ENCODE results near the gene ZDHHC13.

Gene ZDHHC13

DNA sequence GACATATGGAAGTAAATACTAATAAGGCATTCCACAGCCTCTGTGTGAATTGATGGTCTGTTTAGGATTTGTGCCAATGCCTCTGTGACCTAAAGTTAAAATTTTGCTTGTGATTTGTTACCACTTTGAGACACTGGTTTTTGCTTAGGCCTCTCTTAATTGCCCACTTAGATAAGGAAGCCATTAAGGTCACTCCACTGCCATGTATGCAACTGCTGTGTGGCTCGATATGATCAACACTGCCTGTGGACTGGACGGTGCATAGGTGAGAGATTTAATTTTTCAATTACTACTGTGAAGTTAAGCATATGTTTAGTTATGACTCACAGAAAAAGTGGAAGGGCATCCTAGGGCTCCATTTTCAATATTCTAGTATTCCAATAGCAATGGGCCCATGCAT, 47.9 kb downstream of the ZDHHC13 start:
- DNase-seq (ENCODE audit: low read depth in 2 of 3, low spot score in 1 of 3) = no peak

DNA sequence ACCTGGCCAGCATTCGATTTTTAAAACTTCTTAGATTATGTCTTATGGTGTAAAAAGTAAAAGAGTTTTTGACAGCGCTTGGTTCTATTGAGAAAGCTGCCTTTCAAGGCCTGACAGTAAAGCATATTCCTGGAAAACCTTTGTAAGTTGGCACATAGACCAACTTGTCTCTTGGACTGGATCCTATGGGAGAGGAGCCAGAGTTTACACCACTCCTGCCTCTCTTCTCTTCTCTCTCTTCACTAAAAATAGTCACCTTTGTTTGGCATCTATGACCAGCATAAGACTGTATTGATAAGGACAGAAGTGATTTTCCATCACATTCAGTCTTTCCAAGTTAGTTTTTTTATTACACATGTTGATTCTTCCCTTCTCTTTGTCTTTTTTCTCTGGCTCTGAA, 51.1 kb downstream of the ZDHHC13 start:
- DNase-seq (ENCODE audit: low read depth in 2 of 3, low spot score in 1 of 3) = no peak

DNA sequence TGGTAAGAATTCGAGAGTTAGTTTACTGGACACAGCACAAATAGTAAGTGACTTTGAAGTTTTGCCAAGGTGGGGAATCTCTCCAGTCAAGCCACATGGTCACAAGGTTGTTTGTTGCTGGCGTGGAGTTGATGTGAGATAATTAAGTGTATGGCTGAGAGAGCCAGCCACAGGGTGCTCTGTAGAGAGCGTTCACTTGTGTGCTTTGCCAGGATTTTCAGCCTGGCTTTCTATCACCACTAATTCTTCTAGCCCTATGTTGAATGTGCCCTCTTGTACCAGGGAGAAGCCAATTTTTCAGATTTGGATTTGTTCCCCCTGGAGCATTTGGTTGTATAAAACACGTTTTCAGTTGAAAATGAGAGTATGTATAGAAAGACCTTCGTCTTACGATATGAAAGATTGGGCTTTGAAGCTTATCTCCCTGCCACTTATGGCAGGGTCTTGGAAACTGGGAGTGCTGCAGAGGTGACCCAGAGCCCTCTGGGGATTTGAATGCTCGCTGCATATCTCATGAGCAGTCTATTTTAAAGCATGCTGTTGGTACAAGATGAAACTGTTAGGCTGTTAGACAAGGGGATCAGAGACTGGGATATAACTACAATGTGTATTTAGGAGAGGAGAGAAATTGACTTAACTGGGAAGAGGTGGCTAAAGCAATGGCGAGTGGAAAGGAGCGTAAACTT, 56.2 kb downstream of the ZDHHC13 start:
- no peak for DNase-seq (ENCODE audit: low read depth in 2 of 3, low spot score in 1 of 3)

DNA sequence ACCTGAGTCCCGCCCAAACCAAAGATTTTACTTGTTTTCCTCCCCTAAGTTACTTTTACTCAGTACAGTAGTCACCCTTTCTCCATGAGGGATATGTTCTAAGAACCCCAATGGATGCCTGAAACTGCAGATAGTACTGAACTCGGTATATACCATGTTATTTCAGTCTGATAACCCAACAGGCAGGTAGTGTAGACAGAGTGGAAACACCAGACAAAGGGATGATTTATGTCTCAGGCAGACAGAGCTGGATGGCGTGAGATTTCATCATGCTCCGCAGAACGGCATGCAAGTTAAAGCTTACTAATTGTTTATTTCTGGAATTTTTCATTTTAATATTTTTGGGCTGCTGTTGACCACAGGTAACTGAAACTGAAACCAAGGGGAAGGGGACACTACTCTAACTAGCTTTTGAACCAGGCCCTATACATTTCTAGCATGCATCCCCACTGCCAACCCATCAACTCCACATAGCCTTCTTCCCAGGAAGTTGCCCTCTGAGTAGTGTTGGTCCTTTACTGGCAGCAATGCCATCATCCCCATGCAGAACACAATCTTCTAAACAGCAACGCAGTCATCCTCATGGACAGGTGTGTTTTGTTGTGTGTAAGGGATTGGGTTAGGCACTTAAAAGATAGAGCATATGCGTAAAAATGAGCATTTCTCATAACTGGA, 57.1 kb downstream of the ZDHHC13 start:
- no peak for DNase-seq (ENCODE audit: low read depth in 2 of 3, low spot score in 1 of 3)

DNA sequence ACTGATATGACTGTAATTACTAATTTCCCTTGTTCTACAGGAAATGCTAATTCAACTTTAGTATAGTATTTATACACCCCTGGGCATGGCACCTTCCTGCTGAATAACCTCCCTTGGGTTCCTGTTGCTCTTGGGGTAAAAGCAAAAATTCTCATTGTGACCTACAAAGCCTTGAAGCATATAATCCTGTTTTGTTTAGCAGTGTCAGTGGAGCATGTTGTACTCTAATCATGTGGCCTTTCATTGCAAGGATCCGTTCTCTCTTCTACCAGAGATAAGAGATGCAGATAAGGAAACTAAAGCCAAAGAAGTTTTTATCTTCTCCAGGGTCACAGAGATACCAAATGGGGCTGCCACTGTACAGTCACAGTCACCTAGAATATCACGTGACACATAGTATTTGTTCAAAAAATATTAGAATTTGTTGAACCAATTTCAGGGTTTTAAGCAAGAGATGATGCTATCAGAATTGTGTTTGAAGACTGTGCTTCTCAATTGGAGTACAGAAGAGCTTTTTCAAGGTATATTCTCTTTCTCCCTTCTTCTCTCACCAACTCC, 59.7 kb downstream of the ZDHHC13 start:
- no peak for DNase-seq (ENCODE audit: low read depth in 2 of 3, low spot score in 1 of 3)

DNA sequence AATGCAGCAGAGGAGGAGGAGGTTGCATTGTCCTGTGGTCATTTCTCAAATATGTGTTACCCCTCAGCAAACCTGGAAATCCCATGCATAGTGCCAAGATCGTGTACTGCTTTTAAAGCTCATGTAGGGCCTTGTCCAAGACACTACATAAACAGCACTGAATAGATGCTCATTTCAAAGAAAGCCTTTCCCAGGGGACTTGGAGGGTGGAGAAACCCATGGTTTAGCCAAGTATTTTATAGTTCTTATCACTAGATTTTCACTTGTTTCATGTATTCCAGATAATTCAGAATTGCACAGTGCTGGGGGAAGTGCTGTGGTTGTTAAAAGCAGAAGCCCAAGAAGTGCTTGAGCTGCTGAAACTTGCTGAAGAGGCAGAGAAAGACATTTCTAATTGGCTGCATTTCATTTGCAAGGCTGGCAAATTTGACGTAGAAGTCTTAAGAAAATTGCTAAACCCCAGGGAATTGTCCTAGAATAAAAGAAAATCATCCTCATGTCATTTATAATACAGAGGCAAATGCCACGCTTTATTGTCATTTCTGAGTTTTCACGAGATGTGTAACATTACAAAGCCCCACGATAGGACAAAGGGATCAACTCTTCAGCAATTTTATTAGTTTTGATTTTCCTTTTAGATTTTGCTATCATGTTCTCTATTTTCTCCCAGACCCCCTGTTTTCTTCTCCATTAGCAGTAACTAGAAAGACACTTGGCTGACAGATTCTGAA, 64.7 kb downstream of the ZDHHC13 start:
- no peak for DNase-seq (ENCODE audit: low read depth in 2 of 3, low spot score in 1 of 3)

DNA sequence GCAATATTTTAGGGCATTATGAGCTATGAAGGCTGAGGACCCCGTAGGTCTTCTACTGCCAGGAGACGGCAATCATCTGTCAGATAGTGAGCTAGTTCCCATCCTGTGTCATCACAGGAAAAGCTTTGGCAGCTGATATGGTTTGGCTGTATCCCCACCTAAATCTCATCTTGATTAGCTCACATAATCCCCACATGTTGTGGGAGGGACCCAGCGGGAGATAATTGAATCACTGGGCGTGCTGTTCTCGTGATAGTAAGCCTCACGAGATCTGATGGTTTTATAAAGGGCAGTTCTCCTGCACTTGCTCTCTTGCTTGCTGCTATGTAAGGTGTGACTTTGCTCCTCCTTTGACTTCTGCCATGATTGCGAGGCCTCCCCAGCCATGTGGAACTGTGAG, 66.7 kb downstream of the ZDHHC13 start:
- DNase-seq (ENCODE audit: low read depth in 2 of 3, low spot score in 1 of 3) = no peak

DNA sequence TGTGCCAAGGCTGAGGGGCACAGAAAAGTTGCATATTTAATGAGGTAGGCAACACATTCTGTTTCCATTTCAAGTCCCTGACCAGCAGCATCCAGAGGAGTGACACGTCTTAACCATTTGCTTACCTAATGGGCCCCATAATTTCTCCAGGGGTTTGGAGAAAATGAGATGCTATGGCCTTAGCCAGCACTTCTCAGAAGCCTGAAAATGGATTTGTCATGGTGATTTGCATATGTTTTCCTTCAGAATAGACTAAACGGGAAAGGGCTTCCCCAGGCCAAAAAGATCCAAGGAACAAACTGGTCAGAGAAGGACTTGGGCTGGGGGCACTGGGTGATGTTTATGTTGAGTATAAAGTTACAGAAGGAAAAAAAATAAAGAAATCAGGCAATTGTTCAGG, 68.1 kb downstream of the ZDHHC13 start:
- DNase-seq (ENCODE audit: low read depth in 2 of 3, low spot score in 1 of 3) = no peak

DNA sequence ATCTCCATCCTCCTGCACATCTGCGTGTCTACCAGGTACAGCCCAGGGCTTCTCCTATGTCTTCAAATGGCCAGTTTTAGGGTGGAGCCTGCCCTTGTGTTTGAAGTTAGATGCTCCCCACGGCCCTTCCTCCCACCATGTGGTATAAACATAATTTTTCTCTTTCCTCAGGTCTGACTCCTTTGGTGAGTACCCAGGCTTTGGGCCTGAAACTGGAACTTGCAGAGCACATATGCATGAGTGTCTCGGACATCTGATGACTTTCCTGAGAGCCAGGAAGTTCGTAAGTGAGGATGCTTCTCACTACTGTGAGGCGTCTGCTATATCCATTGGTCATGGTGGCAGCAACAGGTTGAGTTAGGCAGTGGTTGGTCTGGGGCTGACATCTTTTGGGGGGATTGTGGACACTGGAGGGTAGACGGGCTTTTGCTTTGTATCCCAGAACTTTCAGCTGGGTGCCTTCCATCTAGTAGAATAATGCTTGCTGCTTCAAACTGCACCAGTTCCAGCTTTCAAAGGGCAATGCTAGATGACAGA, 68.6 kb downstream of the ZDHHC13 start:
- DNase-seq (ENCODE audit: low read depth in 2 of 3, low spot score in 1 of 3) = no peak

DNA sequence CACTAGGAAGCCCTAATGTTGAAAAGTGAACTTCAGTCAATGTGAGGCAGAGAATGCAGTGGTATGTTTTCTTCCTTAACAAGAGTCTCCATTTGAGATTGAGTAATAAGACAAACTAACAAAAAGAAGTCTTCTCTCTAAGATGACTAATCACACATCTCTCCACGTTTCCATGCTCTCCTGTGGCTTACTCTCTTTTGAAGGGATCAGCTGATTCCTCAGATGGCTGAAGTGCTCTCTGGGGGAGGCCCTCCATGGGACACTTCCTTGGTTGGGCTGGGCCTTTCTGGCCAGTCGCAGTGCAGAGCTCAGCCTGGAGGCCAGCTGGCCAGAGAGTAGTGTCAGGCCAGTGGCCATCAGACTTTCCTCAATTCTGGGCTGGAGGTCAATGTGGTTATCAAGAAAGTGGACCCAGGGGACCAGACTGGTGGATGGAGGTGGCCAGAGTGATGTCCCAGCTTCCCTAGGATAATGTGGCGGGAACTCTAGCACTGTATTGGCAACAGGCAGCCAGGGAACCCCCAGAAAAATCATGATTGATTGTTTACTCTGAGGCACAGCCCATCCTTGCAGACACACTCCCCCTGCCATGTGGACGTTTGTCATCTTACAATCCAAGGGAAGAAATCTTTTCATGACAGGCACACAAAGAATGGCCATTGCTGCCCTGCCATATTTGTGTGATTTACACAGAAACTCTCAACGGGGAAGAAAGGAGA, 70.3 kb downstream of the ZDHHC13 start:
- no peak for DNase-seq (ENCODE audit: low read depth in 2 of 3, low spot score in 1 of 3)

DNA sequence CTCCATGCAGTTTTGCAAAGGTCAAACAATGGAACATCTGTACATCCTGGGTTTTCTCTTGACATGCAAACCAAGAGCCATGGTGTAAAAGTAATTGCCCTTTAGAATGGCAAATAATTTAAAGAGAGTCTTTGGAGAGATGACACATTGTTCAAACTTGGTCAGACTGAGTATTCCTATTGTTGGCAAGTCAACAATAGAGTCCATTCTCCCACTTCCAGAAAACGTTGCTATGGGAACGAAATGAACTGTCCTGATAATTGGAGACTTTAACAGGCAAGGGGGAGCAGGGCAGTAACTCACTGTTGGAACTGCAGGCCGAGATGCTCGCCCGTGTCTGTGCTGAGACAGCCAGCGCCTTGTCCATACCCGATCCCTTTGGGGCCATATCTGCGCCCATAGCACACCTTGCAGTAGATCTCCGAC, 70.9 kb downstream of the ZDHHC13 start:
- no peak for DNase-seq (ENCODE audit: low read depth in 2 of 3, low spot score in 1 of 3)

DNA sequence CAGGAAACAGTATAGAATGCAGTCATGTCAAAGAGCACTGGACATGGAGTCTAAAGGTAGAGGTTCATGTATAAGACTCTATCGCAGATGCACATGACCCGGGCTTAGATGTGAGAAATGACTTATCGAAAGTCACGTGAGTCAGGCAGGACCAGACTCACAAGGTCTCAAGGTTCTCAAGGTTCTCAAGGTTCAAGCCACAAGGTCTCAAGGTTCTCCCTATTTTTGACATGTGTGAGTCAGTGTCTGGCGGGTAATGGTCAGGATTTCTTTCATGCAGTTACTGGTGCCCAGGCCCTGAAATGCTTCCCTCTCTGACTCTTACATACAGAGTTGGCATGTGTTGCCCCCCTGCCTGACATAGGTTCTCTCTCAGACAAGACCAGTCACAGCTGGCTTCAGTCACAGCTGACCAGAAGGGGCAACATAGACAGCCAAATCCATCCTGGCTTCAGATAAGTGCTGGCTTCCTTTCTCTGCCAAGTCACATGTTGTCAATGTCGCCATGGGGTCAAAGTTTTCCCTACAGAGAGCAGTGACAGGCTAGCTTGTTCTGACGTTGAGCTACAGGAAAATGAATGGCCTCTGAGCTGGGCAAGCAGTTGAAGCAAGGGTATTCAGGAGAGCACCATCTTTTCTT, 74.7 kb downstream of the ZDHHC13 start:
- no peak for DNase-seq (ENCODE audit: low read depth in 2 of 3, low spot score in 1 of 3)

DNA sequence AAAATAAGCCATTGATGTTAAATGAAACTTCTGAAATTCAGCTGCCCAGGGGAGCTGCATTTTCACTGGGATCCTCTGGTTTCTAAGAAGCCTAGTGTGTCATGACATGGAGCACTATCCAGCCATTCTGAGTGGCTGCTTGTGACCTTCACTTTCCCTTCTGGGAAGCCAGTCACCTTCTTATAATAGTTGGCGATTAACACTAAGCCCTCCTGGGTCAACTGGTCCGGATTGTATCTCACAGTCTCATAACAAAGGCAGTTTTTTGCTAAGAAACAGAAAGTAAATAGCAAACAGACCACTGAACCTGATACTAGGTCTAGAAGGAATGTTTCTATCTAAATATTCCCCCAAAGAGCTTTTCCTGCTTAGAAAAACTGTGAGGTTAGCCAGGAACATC, 76.9 kb downstream of the ZDHHC13 start:
- no peak for DNase-seq (ENCODE audit: low read depth in 2 of 3, low spot score in 1 of 3)

DNA sequence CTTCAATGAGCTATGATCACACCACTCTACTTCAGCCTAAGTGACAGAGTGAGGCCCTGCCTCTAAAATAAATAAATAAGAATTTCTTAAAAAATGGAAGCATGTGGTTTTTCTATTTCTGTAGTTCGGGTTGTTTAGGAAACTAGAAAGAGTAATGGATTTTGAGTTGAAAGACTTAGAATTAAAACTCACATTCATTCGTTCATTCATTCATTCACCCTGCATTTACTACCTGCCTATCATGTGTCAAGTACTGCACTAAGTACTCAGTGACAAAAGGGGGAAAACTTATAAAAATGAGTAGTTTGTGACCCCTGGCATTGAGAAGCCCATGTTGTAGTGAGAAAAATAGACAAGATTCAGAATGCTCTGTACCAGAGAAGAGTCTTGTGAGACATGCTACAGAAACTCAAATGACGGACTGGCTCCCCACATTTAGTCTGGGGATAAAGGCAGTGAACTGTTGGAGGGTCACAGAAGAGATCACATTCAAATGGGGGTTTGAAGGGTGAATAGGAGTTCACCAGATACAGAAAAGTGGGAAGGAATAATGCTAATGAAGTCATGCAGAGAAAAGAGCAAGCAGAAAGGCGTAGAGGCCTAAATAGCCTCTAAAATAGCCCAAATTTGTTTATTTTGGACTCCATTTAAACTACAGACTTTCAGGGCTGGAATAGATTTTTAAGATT, 77.8 kb downstream of the ZDHHC13 start:
- DNase-seq (ENCODE audit: low read depth in 2 of 3, low spot score in 1 of 3) = no peak

DNA sequence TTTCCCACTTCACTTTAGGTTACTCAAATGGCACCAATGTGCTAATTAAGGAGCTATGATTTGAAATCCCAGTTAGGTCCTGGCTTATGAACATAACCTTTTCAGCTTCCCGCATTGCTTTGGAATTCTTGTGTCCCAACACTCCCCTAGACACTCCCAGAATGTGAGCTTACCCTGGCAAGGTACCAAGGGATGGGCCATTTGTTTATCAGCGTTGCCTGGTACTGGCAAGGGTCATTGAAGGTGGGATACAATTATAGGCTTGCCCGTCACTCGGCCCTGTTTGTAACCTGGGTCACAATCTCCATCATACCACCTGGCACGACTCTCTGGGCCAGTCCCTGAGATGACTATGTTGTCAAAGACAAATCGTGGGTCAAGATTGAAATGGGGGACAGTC, 79.5 kb downstream of the ZDHHC13 start:
- no peak for DNase-seq (ENCODE audit: low read depth in 2 of 3, low spot score in 1 of 3)

DNA sequence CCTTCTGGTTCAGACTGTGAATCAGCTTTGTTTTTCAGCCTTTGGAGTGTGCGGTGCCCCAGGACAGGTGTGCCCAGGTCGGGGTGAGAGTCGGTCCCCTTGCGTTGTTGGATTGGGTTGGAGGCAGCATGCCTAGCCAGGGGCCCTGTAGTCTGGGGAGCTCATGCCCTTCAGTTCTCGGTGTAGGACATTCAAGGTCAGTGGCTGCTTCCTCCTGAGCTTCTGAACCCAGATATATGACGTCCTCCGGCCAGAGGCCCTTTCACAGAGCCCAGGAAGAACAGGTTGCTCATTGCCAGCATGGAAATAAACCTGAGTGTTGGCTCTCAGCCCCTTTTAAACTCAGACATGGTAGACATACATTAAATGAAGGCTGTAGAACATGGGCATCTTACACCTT, 82.1 kb downstream of the ZDHHC13 start:
- no peak for DNase-seq (ENCODE audit: low read depth in 2 of 3, low spot score in 1 of 3)

DNA sequence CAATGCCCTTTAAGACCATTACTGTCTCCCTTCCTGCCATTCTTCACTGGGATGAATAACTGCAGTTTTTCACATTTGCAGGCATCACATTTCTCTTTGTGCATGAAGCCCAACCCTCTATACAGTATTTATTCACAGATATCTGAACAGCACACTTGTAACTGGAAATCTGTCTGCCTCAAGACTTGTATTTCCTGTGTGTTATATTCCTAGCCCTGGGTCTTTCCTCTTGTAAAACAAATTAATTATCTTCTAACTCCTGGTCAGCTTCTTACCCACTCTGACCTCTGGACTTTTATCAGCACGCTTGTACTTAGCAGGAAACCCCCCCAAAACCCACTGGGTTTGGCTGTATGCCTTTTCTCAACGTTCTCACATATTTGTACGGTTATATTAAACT, 82.8 kb downstream of the ZDHHC13 start:
- no peak for DNase-seq (ENCODE audit: low read depth in 2 of 3, low spot score in 1 of 3)

DNA sequence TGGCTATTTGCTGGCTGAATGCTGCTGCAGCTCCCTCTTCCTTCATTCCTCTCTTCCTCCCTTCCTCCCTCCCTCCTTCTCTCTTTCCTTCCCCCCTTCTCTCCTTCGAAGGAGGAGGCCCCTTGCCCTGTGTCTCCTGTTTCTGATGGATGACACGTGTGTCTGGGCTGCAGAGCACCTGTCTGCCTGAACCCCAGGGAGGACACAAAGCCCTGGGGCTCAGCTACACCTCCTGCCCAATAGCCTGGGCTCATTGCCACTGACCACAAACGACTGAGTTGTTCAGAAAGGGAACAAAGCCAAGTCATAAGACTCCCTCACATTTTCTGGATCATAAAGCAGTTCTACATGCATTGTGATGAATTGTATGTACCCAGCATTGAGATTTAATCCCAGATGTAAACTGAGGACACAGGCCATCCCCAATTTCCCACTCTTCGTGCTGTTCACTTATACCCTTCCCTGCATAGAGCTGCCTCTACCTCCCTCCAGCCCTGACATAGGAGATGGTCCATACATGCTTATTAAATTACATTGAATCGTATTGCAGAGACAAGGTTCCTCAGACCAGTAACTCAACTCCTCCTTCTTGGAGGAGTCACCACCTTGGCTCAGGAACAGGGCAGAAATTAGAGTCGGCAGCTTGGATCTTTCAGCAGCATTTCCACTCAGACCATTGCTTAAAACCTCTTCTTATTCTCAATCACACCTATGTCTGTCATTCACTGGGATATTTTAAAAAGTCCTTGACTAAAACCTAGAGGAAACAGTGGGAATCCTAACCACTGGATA, 83.6 kb downstream of the ZDHHC13 start:
- no peak for DNase-seq (ENCODE audit: low read depth in 2 of 3, low spot score in 1 of 3)

Data from stimulated activated CD4-positive, alpha-beta T cell treated with anti-CD3 and anti-CD28 coated beads, Interleukin-12 subunit alpha, Interleukin-12 subunit beta, amount 100 ng/mL, for 48 hours (primary cell).